DMS153 (cell line): ENCODE results near the gene CRYBG2.
"Not testable (repeated sequence)": the region's sequence is repeated elsewhere in the genome, so short reads cannot be mapped to it uniquely, and the experiment has no call there.

ENCODE experiments used
- DNase-seq: peaks from one replicate; lab custom pipeline; 2025; lab: John Stamatoyannopoulos, UW

The CRYBG2 gene

DNA sequence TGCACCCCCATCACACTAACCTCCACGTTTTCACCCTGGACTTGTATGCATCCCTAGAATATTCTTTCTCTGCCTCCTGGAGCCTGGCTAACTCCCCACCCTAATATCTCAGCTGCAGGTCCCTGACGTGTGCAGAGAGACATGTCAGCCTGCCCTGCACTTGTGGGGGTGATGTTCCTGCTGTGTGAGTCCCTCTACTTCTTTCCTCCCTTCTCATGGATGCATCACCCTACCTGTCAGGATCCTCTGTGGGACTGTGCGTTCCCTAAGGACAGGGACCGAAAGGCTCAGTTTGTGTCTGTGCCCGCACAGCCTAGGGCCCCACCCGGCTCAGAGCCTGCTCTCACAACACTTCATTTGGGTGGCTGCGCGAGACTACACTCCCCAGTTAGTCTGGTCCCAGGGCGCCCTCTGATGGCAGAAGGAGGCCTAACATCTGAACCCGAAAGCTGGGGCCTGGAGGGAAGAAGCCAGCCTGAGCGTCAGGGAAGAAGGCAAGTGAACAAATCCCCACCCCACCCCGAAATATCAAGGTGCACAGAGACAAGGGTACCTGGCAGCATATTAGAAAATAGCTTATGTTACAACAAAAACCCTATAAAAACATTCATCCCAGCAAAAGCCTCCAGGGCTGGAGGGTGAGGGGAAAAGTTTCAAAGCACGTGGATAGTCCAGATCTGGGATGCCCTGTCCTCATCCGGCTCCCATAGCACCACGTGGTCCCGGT is 32.5 kb downstream of the CRYBG2 start:
- DNase-seq = peak; percentile 74

DNA sequence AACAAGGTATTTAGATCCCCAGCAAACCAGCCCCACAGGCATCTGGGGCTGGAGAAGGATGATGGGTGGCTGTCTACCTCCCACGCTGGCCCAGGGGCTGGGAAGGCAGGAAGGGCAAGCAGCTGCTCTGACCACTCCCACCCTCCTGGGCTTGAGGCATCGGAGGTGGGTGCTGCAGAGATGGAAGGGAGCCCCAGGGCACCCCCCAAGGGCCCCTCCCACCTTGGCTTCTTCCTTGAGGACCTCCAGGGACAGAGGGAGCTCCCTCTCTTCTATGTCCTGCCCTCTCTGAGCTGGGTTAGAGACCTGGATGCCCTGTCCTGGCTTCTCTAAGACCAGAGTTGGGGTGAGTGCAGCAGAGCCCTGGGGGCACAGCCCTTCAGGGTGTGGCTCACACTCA is 33.0 kb downstream of the CRYBG2 start:
- no peak for DNase-seq

DNA sequence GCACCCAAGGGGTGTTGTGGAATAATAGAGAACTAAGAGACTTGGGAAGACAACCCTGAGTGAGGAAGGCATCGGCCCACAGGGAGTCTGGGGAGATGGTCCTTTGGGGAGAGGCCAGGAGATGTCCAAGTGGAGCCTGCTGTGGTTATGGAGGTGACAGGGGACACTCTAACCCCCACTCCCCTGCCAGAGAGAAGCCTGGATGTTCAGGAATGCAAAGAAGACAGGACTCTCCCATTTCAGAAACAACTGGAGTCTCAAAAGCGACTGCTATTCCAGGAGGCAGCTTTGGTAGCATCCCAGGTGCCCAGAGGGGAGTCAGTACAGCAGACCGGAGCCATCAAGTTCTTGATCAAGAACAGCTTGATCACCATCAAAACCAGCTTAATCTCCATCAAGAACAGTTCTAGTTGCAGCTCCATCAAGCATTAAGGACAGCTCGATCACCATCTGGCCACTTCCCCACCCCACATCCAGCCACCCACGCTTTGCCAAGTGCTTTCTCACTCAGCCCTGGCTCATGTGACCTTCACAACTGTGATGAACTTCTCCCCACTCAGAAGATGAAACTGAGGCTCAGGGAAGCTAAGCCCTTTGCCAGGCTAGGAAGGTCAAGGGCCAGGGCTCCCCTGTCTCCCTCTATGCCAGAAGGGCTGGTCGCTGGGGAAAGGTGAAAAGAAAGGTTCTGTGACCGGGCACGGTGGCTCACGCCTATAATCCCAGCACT is 35.4 kb downstream of the CRYBG2 start:
- DNase-seq = no peak

DNA sequence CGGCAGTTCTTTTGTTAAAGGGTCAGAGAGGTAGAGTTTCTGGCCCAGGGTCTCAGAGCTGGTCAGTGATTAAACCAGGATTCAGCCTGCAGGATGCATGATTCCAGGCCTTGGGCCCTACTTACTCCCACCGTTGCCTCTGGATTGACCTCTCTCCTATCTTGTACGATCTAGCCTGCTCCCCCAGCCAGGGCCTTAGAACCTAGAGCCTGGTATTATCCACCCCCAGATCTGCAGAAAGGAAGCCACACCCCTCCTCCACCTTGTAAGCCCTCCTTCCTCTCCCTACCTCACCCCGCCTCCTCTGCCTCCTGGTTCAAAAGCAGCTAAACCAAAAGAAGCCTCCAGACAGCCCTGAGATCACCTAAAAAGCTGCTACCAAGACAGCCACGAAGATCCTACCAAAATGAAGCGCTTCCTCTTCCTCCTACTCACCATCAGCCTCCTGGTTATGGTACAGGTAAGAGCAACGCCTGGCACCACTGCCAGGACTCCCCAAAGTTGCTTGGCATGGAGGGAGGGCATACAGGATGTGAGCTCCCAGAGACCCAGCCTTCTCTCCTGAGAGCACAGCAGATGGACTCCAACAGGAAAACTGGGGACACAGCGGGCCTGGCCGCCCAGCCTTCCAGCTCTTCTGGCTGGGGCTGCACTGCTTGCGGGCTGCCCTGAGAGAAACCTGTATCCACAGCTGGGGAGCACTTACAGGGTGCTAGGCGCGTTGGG is 36.2 kb downstream of the CRYBG2 start, which contains the start of gene CD52:
Gene CD52, plus strand, starts transcription at position 347 of the 726 bp plus-strand sequence. Its CDS starts 60 bp downstream, at position 407.
- no peak for DNase-seq

DNA sequence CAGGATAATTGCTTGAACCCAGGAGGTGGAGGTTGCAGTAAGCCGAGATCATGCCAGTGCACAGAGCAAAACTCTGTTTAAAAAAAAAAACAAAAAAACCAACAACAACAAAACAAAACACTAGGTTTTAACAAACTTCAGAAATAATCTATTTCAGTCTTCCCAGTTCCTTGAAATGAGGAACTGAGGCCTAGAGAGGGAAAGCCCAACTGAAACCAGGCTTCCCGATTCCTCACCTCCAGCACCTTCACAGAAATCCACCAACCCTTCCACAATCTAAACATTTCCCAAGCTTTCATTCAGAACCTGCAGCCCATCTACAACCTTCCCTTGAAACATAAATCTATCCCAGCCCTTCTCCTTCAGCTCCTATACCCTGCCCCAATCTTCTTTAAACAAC is 36.8 kb downstream of the CRYBG2 start:
- DNase-seq = no peak

DNA sequence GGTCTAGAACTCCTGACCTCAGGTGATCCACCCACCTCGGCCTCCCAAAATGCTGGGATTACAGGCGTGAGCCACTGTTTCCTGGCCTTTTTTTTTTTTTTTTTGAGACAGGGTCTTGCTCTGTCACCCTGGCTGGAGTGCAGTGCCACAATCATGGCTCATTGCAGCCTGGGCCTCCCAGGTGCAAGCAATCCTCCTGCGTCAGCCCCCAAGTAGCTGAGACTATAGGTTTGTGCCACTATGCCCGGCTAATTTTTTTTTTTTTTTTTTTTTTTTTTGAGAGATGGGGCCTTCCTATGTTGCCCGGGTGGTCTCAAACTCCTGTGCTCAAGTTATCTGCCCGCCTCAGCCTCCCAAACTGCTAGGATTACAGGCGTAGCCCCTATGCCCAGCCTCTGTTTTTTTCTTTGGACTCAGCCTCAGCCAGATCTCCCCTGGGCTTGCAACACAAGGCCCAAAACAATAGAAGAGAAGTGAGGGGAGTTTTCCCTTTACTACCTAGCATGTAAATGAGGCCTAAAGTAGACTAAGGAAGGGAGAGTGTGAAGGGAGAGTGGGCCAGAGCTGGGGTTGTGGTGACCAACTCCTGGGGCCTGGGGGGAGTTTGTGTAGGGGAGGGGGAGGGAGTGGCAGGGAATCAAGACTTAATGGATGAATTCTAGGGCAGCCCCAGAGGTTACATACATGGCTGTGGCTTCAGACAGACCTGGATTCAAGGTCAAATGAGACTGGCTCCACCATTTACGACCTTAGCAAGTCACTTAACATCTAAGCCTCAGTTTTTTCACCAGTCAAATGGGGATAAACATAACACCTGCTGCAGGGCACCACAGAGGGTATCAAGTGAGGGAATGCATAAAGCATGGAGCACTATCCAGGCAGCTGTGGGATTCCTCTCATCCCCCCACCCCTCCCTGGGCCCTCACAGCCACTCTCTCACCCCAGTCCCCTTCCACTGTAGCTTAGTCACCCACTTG is 37.8 kb downstream of the CRYBG2 start:
- DNase-seq = no peak

DNA sequence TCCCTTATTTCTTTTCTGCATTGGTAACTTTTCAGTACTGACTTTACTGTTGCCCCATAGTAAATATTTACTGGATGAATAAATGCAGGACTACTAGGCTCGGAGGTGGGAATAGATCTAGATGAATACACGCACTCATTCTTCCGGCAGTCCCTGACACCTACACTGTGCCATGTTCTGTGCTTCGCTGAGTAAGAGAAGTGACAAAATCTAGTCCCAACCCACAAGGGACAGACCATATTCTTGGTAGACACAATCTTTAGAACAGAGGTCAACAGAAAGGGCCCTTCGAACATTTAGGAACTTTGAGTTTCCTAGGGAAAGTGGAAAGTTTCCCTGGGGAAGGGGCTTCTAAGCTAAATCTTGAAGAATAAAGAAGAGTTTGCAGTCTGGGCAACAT is 39.4 kb downstream of the CRYBG2 start:
- DNase-seq = no peak

DNA sequence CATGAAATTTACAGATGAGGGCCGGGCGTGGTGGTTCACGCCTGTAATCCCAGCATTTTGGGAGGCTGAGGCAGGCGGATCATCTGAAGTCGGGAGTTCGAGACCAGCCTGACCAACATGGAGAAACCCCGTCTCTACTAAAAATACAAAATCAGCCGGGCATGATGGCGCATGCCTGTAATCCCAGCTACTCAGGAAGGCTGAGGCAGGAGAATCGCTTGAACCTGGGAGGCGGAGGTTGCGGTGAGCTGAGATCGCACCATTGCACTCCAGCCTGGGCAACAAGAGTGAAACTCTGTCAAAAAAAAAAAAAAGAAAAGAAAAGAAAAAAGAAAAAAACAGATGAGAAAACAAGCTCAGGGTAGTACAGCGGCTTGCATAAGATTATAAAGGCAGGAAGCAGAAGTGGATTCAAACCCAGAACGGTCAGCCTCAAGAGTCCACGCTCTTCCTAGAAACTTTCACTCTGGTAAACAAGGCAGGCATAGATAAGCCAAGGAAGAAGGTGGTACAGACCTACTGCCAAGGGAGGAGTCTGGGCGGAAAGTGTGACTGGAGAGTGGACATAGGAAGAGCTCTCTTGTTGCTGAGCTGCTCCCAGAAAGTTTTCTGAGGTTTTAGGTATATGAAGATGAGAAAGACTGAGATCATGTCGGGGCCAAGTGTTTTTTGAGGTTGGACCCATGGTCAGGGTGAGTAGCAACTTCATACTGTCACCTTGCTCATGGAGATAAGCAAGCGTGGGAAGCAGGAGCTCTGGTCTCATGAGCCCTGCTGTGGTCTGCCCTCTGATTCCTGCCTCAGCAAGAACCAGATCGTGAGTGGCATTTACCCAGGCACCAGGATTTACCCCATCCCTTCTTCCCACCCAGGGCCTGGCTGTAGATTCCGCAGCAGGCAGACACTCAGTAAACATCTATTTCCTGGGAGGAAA is 45.7 kb downstream of the CRYBG2 start:
- DNase-seq = not testable (repeated sequence)

DNA sequence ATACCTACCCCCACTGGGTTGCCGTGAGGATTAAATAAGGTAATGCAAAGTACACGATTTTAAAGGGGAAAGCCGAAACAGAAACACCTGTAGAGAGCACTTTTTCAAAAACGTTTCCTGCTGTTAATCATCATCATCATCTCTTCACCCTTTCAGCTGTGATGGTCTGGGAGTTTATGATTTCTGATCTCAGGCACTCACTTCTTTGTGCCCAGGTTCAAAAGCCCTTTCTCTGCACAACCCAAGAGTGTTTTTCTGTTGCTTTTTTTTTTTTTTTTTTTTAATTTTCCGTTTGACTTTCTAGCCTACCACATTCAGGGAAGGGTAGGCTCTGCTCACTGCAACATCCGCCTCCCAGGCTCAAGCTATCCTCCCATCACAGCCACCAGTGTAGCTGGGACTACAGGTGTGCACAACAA is 46.6 kb downstream of the CRYBG2 start:
- DNase-seq = no peak

DNA sequence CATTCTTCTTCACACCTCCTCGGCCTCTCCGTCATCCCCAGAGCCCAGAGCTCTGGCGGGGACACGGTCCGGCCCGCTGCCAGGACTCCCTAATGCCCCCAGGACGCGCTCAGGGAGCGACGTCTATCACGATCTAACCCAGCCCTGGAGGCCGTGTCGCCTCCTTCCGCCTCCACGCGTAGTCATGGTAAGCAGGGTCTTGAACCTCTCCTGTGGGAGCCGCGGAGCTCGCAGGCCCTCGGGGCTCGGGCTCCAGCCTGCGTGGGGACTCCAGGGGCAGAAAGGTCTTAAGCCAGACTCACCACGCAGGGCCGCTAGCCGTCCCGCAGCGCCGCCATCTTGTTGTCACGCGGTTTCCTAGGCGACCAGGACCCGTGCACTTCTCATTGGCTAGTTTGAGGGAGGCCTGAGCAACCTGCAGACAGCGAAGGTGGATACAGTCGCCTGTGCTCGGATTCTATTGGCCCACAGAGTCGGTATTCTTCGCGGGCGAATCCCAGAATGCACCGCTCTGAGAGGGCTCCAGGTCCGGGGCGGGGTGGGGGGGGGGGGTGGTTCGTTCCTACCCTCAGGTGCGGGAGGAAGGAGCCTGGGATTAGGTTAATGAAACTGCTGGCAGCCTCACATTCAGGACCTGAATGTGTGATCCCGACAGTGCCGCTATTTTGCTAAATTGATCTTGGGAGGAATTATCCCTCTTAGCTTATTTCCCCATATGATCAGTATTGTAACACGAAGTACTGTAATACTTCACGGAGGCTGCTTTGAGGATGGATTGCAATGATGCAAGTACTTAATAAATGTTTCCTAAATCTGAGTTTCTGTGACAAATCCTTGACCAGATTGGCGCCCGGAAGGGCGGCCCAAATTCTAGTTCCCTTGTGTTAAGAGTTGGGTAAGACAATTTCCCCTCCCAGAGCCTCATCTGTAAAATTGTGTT is 47.4 kb downstream of the CRYBG2 start, which contains the start of gene UBXN11:
Gene UBXN11, minus strand, starts transcription at position 347 of the 940 bp plus-strand sequence. CDS start 3,753 bp downstream, outside the sequence.
- DNase-seq = peak; percentile 99

DNA sequence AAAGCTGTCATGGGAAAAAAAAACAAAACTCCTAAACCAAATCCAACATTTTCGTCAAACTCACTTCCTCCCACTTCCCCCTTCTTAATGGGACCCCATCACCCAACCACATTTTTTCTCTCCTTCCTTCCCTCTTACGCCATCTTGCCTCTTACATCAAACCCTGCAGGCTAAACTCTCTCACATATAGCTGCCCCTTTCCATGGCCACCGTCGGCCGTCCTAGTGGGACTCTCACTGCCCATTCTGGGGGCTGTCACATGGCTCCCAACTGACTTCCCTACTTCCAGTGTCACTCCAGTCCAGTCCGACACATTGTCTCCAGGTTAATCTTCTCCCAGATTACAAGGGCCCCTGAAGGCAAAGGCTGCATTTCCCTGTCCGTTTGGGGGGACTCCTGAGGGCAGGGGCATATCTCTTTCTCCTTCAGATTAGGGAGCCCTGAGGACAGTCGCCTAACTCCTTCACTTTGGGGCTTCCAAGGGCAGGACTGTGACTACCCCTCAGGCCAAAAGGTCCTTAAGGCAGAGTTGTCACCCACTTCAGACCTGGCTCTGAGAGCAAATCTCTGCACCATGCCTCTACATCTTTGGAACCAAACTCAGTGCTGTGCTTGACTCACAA is 48.2 kb downstream of the CRYBG2 start:
- no peak for DNase-seq

DNA sequence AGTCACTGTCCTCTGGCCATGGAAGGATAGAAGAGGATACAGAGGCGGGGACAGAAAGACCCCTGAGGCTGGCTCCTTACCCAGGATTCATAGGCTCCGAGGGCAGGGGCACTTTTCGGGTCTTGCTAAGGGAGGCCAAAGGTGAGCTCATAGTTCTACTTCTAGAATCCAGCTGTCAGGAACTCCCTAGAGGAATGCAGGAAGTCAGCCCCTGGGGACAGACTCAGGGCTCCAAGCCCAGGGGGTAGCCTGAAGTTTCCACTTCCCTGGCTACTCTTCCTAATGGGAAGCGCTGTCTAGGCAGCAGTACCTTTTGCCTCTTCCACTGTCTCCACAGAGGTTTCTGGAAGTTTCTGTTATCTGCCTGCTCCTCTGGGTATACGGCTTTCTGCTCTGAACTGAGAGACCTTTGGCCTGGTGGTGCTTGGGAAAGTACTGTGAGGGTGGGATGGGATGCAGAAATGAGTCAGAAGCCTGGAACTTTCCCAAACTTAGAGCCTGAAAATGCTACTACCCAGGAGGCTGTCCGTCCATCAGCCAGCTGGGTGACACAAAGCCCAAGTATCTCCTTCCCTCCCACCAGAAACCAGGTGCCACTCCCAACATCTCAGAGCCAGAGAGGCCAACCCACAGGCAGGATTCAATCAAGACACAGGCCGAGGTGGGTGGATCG is 51.1 kb downstream of the CRYBG2 start:
- DNase-seq = no peak

DNA sequence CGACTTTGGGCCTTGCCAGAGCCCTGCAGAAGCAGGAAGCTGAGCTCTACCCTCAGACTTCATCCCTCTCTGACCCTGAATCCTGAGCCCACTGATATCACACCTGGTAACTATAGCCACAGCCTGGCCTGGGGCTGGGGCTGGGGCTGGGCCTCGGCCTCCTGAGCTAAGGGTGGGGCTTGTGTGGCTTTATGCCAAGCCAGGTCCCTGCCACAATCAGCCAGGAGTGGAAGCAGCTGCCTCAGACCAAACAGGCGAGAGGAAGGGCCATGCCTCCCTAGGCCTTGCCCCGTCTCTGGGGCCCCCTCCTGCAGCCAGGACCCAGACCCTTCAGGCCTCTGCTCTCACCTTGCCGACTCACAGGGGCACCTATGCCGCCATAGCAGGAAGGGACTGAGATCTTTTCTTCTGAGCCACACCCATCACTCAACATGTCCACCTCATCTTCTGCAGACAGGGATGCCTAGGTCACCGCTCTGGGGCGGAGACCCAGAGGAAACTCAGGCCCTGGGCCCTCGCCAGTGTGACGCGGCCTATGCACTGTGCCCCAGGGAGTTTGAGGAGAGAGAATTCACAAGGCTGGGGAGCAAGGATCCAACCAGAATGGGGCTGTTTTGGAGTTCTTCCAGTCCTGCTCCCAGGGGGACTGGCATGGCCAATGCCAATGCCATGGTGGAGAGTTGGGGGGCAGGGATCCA is 53.2 kb downstream of the CRYBG2 start:
- no peak for DNase-seq

DNA sequence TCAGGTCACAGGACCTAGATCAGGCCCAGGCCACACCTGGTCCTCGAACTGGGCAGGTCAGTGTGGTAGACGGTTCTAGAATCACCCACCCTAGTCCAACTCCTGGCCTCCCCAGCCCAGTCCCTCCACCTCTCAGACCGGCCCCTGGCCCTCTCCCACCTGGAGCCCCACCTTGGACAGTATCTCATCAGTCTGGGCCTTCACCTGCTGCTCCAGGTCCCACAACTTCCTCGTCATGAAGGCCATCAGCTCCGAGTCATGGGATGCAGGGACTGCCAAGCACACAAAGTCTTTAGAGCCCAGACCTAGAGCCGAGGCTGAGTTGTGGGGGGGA is 56.2 kb downstream of the CRYBG2 start:
- DNase-seq = no peak

DNA sequence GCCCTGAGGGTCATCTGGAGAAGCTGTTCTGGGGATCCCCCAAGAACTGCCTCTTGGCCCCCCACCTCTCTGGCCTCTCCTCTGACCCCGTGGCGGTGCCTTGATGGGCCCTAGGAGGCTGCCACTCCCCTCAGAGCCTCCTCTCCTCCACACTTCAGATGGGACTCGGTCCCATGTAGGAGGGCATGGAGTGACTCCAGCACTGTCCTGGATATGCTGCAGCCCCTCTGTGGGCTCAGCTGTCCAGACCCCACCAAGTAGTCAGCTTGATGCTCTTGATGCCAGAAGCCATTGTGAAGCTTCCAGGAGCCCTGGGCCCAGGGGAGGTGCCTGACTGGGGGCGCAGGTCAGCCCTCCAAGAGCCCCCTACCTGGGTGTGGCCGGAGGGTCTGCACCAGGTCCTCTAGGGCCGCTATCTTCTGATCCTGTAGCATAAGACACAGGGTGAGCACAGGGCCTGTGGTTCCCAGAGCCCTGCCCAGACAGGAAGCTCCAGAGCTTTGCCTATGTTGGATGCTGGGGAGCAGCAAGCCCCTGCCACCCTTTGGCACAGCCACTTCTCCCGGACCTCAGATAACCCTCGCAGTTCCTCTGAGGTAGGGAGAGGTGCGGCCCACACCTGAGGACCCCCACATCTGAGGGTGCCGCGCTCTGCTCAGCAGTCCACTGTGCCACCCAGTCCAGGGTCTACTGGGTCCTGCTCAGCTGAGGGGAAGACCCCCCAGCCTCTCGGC is 56.7 kb downstream of the CRYBG2 start:
- no peak for DNase-seq

DNA sequence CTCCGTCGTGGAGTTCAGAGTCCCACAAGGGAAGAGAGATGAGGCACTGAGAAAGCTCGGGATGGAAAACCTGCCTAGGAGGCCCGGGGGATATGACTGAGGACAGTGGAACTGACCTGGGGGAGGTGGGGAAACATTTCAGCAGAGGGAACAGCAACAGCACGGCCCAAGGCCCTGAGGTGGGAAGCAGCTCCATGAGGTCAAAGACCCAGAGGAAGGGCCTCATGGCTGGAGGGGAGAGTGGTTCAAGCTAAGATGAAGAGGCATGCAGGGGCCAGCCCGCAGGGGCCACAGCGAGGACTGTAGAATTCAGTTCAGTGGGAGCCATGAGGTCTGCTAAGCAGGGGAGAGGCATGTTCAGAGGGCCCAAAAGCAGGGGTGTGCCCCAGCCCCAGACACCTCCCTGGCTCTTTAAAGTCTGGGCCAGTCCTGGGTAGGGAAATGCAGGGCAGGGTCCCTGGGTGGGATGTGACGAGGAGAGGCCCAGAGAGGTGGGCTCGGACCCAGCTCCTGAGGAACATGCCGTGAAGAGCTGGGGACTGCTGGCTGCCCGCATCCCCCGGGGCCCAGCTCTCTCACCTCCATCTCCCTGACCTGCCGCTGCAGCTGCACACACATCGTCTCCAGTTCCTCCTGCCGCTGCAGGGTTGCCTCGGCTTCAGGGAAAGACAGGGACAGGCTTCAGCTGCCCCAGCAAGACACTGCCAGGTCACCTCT is 57.4 kb downstream of the CRYBG2 start:
- DNase-seq = no peak
